T47D (cell line): ENCODE measurements around the gene UBE2F.
"Not testable (repeated sequence)": the region's sequence is repeated elsewhere in the genome, so short reads cannot be mapped to it uniquely, and the experiment has no call there.

Experiments used
- DNase-seq, 2 experiments: peaks; one replicate each; pipeline versions ENCODE4 v3.0.0 to v3.0.0-alpha.2; 2011 to 2012; ENCODE audit warnings: low read depth in 1 of 2, low spot score in 1 of 2
- JUND ChIP-seq: IDR thresholded peaks from 2 replicates; pipeline ENCODE4 v1.6.1; 2012; ENCODE audit warnings: low read depth
- in situ Hi-C: cut with HindIII; loops from 2 replicates; pipeline ENCODE4 v1.10.0; 2016; ENCODE audit warnings: low sequenced_read_pairs, low pct_unique_long_range_greater_than_20kb

UBE2F gene

DNA sequence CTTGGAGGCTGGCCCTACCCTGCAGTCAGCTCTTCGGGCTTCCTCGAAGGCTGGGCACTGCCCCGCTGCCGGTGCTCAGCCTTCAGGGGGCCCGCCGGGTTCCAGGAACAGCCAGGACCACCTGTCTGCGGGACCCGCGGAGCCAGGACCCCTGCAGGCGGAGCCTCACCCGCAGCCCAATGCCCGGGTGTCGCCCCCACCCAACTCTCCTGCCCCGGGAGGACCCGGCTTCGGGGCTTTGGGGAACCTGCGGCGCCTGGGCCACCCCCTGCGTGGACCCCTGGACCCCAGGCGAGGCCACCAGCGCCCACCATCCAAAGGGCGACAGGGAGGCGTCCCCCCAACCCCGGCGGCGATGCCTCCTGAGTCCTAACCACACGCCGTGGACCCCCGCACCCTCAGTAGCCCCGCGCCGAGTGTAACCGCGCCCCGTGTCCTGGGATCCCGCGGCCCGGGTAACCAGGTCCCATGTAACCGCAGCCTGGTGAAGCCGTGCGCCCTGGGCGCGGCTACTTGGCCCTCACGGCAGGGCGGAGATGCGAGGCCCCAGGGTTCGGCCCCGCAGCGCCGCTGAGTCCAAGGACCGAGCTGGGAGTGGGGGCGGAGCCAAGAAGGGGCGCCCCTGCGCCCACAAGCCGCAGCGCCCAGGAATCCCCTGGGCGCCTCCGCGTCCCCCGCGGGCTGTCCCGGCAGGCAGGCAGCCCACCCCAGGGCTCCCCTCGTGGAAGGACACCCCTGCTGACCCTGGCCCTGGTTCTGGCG is 11.0 kb upstream of the UBE2F start:
- no peak for DNase-seq
- no peak for TF ChIP-seq JUND
- in situ Hi-C loops: no loop called here

DNA sequence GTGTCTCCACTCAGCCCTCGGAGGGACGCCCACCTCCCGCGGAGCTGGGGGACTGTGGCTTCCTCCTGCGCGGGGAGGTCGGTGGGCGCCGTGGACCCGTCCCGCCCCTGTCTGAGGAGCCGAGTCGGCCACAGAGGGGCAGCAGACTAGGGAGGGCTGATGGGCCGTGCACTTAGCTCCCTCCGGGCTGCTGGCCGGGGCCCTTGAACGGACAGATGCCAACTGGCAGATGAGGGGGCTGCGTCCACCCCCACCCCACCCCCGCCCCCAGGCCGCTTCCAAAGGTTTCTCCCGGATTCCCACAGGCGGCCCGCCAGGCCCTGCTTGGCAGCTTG is 10.4 kb upstream of the UBE2F start:
- DNase-seq: no peak
- in situ Hi-C loops: no loop called here
- no peak for TF ChIP-seq JUND

- no peak for DNase-seq
- in situ Hi-C loops: no loop called here
- TF ChIP-seq JUND: no peak
Measured at GRCh38 chr2:237961637-237962036, 5.2 kb upstream of the UBE2F start.

- no peak for DNase-seq
- in situ Hi-C loops: no loop called here
- TF ChIP-seq JUND: no peak
Measured at GRCh38 chr2:237962432-237963084, 4.3 kb upstream of the UBE2F start.

GRCh38 chr2:237963490-237963991 is 3.3 kb upstream of the UBE2F start:
- in situ Hi-C loops: not testable (repeated sequence)

DNA sequence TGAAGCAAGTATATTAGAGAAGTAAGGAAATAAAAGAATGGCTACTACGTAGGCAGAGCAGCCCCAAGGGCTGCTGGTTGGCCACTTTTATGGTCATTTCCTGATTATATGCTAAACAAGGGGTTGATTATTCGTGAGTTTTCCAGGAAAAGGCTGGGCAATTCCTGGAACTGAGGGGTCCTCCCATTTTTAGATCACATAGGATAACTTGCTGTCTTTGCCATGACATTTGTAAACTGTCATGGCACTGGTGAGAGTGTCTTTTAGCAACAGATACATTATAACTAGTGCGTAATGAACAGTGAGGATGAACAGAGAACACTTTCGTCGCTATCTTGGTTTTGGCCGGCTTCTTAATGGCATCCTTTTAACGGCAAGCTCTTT is 2.6 kb upstream of the UBE2F start:
- DNase-seq: no peak
- no peak for TF ChIP-seq JUND
- in situ Hi-C loops: no loop called here

More at GRCh38 chr2:237963490-237963991, 3.3 kb upstream of the UBE2F start:
- DNase-seq: not testable (repeated sequence)

DNA sequence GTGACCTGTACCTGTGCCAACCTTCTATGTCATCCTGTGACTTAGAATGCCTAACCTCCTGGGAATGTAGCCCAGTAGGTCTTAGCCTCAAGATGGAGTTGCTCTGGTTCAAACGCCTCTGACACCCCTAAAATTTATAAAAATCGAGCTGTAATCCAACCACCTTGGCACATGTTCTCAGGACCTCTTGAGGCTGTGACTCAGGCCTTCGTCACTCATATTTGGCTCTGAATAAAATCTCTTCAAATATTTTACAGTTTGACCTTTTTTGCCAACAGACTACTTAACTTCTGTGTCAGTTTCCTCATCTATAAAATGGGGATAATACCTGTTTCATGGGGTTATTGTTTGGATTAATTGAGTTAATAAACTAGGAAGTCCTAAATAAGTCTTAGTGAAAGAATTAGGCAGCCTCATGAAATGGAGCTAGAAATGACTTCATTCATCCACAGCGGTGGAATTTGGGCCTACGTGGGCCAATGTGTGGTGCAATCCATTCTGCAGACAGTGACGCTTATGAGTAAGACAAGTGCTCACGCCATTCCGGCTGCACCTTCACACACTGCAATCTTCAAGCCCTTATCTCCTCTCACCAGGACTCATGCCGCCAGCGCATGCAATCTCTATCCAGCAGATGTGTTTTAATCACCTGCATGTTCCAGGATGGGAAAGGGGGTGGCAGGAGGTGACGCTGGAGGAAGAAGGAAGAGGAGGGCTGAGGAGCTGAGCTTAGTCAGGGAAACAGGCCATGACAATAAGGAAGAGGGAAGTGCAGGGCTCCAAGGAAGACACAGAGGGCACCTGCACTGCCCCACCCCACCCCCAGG is 2.0 kb upstream of the UBE2F start:
- in situ Hi-C loops: no loop called here
- DNase-seq: no peak
- TF ChIP-seq JUND: no peak

DNA sequence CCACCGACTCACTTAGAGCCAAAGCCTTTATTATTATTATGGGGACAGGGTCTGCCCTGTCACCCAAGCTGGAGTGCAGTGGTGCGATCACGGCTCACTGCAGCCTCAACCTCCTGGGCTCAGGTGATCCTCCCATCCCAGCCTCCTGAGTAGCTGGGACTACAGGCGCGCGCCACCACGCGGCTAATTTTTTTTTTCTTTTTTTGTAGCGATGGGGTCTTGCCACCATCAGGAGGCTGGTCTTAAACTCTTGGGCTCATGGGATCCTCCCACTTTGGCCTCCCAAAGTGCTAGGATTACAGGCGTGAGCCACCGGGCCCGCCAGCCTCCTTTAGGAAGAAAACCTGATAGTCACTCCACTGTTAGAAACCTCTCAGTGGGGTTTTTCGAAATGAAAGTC is 970 bp upstream of the UBE2F start:
- in situ Hi-C loops, DNase-seq: not testable (repeated sequence)

GRCh38 chr2:237966250-237966564 is 607 bp upstream of the UBE2F start:
- in situ Hi-C loops: no loop called here
- TF ChIP-seq JUND: no peak
- no peak for DNase-seq

- in situ Hi-C loops: no loop called here
- TF ChIP-seq JUND: no peak
- peak; percentile 10 to 37 for DNase-seq
Measured at GRCh38 chr2:237967463-237967951, 693 bp downstream of the UBE2F start.

GRCh38 chr2:237968048-237968862 is 1.4 kb downstream of the UBE2F start:
- TF ChIP-seq JUND: no peak
- in situ Hi-C loops: no loop called here
- DNase-seq: peak; percentile 12 to 31

- no peak for TF ChIP-seq JUND
- DNase-seq: no peak
- in situ Hi-C loops: no loop called here
Measured at GRCh38 chr2:237971661-237972060, 4.8 kb downstream of the UBE2F start.

DNA sequence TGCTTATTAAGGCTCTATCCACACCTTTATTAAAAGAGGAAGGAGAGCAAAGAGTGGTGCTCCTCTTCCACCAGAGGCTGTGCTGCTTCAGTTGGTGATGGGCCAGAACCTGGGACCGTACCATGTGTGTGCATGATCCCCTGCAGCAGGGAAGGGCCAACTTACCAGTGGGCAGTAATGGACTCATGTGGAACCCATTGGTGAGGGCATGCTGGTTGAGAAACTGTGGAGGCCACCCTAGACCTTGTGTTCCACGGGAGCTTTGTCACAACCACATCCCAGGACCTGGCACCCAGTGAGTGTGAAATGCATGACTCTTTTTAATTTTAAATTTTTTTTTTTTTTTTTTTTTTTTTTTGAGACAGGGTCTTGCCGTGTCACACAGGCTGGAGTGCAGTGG is 5.4 kb downstream of the UBE2F start:
- no peak for DNase-seq
- no peak for TF ChIP-seq JUND
- in situ Hi-C loops: no loop called here
